Mesodermal cell (in vitro differentiated cells): Measurements from ENCODE around the gene GJC1.

ENCODE experiments used
- H3K27ac ChIP-seq: 2 replicates; pipeline ENCODE4 v1.7.0; 2013; ENCODE audit warnings: mild to moderate bottlenecking, low read depth, low read length, moderate library complexity; ENCODE audit not compliant: severe bottlenecking
- H3K36me3 ChIP-seq: 2 replicates; pipeline ENCODE4 v1.7.1; 2013; ENCODE audit warnings: mild to moderate bottlenecking, low read length, moderate library complexity; ENCODE audit not compliant: control insufficient read depth, insufficient read depth
- H3K4me1 ChIP-seq: one replicate; pipeline ENCODE4 v1.7.1; 2013; ENCODE audit warnings: mild to moderate bottlenecking, low read length; ENCODE audit not compliant: insufficient read depth, control insufficient read depth, poor library complexity, severe bottlenecking
- H3K4me3 ChIP-seq: 2 replicates; pipeline ENCODE4 v1.7.0; 2013; ENCODE audit warnings: low read length, control low read depth, mild to moderate bottlenecking; ENCODE audit not compliant: insufficient read depth, poor library complexity, severe bottlenecking; ENCODE audit errors: extremely low read depth
- H3K9me3 ChIP-seq: 2 replicates; pipeline ENCODE4 v1.7.1; 2013; ENCODE audit warnings: mild to moderate bottlenecking, low read length, moderate library complexity; ENCODE audit not compliant: control insufficient read depth
- WGBS, 2 experiments: methylation state at CpG; one replicate each; pipeline ENCODE4 v1.1.5; 2013; ENCODE audit warnings: missing lambda C conversion rate in 2 of 2; ENCODE audit not compliant: insufficient coverage in 2 of 2; 5-methylcytosine and 5-hydroxymethylcytosine counted together

GJC1 gene

DNA sequence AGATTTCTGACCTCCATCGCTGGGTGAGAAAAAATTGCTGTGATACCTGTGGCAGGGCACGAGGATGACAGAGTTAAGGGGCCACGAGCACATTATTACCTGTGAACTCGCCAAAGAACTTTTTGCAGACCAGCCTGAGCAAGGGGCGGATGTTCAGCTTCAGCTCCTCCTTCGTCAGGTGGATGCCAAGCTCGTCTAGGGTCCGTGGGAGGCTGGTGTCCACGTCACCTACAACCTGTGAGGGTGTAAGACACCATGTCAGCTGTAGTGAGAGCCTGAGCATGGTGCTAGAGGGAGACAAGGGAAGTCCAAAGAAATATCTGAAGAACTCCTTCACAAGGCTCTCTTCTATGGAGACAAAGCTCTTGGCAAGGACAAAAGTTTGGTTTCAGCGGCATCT lies 34.7 kb upstream of the GJC1 start:
- Histone ChIP-seq H3K4me3 (no peak overlapping the region), H3K36me3 (peaks cover 88% of the 10 kb centered on the region), H3K9me3 (no peaks in the 10 kb centered on the region), H3K4me1 (no peaks in the 10 kb centered on the region), H3K27ac (no peak overlapping the region)
- 89% methylated on average over 6 to 10 of the region's 10 CpGs for WGBS, 2 experiments

DNA sequence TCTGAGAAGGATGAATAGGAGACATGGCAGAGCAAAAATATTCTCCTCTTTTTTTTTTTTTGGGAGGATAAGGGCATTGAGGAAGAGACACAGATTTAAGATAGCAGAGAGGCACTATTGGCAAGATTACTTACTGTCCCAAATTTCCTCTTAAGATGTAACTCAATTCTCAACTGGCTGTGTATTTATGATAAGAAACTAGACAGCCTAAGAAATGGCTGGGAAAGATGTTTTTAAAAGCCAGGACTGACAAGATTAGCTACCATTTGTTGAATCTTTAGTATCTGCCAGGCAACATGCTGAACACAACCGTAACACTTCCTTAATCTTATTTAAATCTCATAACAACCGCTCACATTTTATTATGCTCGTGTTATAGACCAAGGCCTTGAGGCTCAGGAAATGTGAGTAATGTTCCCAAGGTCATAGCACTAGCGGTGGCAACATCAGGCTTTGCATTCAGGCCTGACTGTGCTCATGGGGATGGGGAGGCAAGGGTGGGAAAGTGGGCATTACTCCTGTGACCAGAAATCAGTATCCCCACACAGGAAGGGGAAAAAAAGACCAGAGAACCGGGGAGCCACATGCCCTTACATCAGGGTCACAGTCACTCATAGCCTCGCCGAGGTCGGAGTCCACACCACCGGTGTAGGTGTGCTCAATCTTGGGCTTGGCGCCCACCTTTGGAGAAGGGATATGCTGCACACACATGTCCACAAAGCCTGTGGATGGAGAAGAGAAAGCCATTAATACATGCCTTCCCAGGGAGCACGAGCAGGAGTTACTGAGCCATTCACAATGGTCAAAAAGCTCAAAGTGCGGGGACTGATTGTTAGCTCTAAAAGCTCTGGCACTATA lies 33.2 kb upstream of the GJC1 start:
- Histone ChIP-seq H3K36me3 (peaks cover 88% of the 10 kb centered on the region), H3K4me1 (no peaks in the 10 kb centered on the region), H3K4me3 (no peak overlapping the region), H3K9me3 (no peaks in the 10 kb centered on the region), H3K27ac (no peak overlapping the region)
- 97% methylated on average over 11 to 12 of the region's 12 CpGs for WGBS, 2 experiments

DNA sequence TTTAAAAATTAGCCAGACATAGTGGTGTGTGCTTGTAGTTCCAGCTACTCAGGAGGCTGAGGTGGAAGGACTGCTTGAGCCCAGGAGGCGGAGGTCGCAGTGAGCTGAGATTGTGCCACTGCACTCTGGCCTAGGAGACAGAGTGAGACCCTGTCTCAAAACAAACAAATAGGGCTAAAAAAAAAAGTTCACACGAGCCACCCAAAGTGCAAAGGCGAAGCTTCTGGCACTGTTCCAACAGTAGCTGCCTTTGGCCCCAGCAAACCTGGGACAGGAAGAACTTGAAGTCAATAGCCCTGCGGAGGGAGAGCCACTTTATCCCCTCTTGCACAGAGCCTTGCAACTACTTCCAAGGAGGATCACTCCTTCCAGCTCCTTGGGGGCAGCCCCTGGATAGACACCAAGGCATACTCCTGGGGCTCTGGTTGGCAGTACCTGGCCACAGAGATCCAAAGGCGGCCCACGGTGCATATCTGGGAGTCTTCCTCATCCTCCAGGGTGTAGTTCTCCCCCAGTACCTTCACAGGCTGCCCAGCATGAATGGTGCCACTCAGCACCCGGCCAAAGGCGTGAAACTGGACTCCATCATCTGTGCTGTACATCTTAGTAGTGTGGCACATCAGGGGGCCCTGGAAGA lies 32.3 kb upstream of the GJC1 start:
- H3K4me3 ChIP-seq, result no peak overlapping the region
- H3K9me3 ChIP-seq, result no peaks in the 10 kb centered on the region
- H3K4me1 ChIP-seq, result no peaks in the 10 kb centered on the region
- H3K36me3 ChIP-seq, result peaks cover 88% of the 10 kb centered on the region
- no peak overlapping the region for H3K27ac ChIP-seq
- 91 to 93% methylated on average over 7 to 9 of the region's 9 CpGs for WGBS, 2 experiments

DNA sequence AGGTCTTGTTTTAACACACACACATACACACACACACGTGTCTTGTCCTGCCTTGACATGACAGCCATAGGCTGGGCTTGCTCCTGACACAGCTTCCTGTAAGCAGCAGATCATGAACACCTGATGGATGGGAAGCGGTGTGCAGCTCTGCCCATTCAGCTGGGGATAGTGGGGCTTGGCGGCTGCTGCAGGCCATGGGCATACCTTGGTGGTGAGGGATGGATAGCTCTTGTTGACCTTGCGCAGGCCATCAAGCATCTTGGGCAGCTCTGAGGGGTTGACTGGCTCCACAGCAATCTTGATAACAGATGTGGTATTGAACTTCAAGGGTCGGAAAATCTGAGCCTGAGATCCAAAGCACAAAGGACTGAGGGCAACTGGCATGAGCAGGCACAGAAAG lies 29.6 kb upstream of the GJC1 start:
- WGBS, 2 experiments, result 94 to 95% methylated on average over 4 of the region's 5 CpGs
- Histone ChIP-seq H3K27ac (no peak overlapping the region), H3K4me1 (no peaks in the 10 kb centered on the region), H3K9me3 (no peaks in the 10 kb centered on the region), H3K36me3 (peaks cover 97% of the 10 kb centered on the region), H3K4me3 (no peak overlapping the region)

DNA sequence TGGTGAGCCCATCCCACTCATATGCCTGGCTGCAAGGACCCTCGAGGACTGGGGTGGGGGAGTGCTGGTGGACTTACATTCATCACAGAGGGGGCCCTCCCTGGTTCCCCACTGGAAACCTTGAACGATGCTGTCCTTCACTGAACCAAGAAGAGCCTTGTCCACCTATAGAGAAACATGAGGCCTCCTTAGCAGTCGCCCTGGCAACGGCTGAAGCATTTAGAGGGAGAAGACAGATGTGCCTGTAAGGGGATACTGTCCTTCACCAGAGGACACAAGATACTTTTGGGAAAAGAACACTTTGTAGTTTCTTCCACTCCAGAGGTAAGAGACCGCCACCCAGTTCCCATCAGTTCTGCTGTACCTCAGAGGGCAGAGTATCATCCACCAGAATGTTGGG lies 24.1 kb upstream of the GJC1 start:
- Histone ChIP-seq H3K9me3 (no peaks in the 10 kb centered on the region), H3K27ac (no peak overlapping the region), H3K4me1 (no peaks in the 10 kb centered on the region), H3K36me3 (peaks cover 98% of the 10 kb centered on the region), H3K4me3 (no peak overlapping the region)
- WGBS, 2 experiments, result 96 to 100% methylated on average over 2 to 4 of the region's 5 CpGs

DNA sequence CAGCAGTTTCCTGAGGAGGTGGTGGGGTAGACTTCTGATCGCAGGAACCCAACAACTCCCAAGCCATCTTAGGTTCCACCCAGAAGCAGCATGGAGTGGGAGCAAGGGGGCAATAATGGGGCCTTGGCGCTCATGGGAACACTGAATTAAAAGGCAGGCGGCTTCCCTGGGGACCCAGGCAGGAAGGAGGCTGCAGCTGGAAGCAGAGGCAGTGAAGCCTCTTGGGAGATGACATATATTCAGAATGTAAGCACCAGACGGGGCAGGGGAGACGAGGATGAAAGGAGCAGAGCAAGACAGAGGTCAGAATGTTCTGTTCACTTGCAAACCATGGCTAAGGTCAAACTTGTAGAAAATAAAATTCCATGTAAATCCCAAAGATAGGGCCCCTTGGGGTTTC lies 20.5 kb upstream of the GJC1 start:
- Histone ChIP-seq H3K4me3 (no peak overlapping the region), H3K27ac (no peak overlapping the region), H3K9me3 (no peaks in the 10 kb centered on the region), H3K4me1 (no peaks in the 10 kb centered on the region), H3K36me3 (peaks cover 62% of the 10 kb centered on the region)
- WGBS, 2 experiments, result 91 to 100% methylated on average over 4 of the region's 5 CpGs

DNA sequence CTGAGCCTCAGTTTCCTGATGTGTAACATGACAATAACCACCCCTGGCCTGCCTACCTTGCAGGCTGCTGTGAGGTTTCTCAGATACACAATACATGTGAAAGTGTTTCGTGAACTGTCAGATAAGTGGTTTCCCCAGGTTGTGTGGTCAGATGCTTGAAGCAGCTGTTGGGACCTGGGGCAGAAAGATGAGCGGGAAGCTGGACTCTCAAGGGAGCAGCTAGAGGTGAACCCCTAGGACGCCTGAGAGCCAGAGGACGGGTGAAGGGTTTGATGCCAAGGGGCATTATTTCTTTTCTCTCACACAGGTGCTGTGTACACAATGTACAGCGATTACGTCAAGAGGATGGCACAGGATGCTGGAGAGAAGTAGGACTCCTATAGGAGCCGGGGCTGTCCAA lies 19.9 kb upstream of the GJC1 start:
- H3K27ac ChIP-seq, result no peak overlapping the region
- H3K36me3 ChIP-seq, result peaks cover 56% of the 10 kb centered on the region
- WGBS, 2 experiments, result 96 to 100% methylated on average over 3 to 5 of the region's 7 CpGs
- H3K4me1 ChIP-seq, result peaks cover 4% of the 10 kb centered on the region
- no peaks in the 10 kb centered on the region for H3K9me3 ChIP-seq
- no peak overlapping the region for H3K4me3 ChIP-seq

DNA sequence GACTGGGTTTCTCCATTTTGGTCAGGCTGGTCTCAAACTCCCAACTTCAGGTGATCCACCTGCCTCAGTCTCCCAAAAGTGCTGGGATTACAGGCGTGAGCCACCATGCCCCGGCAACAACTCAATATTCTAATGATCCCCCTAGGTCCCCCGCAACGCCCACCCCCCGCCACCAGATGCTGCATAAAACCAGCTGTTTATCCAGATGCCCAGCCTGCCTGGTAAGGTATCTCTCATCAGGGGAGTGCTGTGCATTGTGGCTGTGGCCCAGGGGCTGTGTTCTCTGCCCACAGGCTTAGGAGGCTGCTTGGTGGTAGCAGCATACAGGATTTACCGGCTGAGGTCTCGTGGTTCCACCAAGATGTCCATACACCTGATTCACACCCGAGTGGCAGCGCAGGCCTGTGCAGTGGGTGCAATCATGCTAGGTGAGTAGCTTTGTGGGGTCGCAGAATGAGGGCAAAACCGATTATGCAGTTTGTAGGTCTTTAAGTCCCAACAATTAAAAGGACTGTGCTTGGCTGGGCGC lies 18.9 kb upstream of the GJC1 start:
- peaks cover 9% of the 10 kb centered on the region for H3K4me1 ChIP-seq
- no peak overlapping the region for H3K27ac ChIP-seq
- 95 to 96% methylated on average over 7 to 9 of the region's 12 CpGs for WGBS, 2 experiments

DNA sequence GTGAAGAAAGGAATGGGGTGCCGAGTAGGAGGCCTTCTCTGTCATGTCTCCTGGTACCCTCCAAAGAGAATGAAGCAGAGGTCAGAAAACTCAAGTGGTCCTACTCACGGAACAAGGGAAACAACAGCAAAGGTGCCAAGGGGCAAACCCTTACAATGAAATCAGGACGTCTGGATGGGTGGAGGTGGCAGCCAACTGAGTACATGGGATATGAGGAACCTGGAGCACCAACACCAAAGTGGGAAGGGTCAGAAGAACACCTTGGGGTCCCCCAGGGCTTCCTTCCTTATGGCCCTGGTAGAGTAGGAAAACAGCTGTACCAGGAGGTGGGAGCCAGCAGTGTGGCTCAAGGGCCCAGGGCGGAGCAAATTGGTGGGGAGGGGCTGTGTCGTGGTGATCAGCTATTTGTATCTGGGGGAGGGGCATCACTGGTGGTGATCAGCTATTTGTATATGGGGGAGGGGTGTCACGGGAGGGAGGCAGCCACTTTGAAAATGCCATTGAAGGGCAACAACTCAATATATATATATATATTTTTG lies 18.2 kb upstream of the GJC1 start:
- no peak overlapping the region for H3K4me3 ChIP-seq
- H3K9me3 ChIP-seq, result no peaks in the 10 kb centered on the region
- WGBS, 2 experiments, result 89 to 94% methylated on average over 3 to 4 of the region's 6 CpGs
- peaks cover 39% of the 10 kb centered on the region for H3K36me3 ChIP-seq
- no peak overlapping the region for H3K27ac ChIP-seq
- H3K4me1 ChIP-seq, result peaks cover 12% of the 10 kb centered on the region

More for the DNA sequence above, 18.9 kb upstream of the GJC1 start:
- Histone ChIP-seq H3K36me3 (peaks cover 46% of the 10 kb centered on the region), H3K9me3 (no peaks in the 10 kb centered on the region), H3K4me3 (no peak overlapping the region)

DNA sequence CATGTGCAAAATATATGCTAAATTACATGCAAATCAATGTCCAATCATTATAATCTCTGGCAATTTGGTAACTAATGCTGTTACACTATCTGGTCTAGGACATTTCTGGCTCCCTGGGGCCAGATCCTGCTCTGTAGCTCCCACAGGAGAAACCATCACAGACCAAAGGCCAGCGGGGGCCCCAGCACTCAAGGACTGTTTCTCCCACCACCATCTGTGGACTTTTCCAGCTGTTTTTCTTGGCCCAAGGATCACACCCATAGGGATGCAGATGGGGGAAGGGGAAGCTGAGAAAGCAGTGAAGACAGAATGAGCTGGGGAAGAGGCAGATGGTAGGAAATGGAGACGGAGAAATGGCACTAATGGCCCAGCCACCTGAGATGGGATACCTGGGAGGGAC lies 17.5 kb upstream of the GJC1 start, which contains the start of gene HIGD1B:
HIGD1B (plus strand) TSS at position 298 of the 400 bp plus-strand sequence. CDS start 270 bp downstream, outside the sequence.
- Histone ChIP-seq H3K36me3 (peaks cover 32% of the 10 kb centered on the region), H3K4me1 (peaks cover 18% of the 10 kb centered on the region), H3K4me3 (no peak within 1 kb of the TSS), H3K27ac (no peak within 1 kb of the TSS), H3K9me3 (no peaks in the 10 kb centered on the region)
- WGBS, 2 experiments, result 91 to 100% methylated on average over 1 of the region's 2 CpGs
